SIG-M5 treated with dmso at 0.1 percent for 504 hours (cell line): ENCODE measurements around the gene GNMT.

Experiments used
- DNase-seq: peaks from one replicate; lab custom pipeline; 2025; ENCODE audit not compliant: unreplicated experiment; lab: John Stamatoyannopoulos, UW

GNMT gene

GRCh38 chr6:42960243-42961019, at the start of gene GNMT:
Gene GNMT (plus strand): TSS chr6:42960754. CDS start chr6:42960768, 14 bp downstream.
- DNase-seq, result no peak

GRCh38 chr6:42911171-42912021, 49.2 kb upstream of the GNMT start:
- no peak for DNase-seq

GRCh38 chr6:42914546-42914945, 46.0 kb upstream of the GNMT start:
- DNase-seq, result no peak

GRCh38 chr6:42915732-42916131, 44.8 kb upstream of the GNMT start, which contains the start of gene PTCRA:
Gene PTCRA (plus strand): TSS chr6:42916053. CDS start chr6:42916070, 17 bp downstream.
- no peak for DNase-seq

GRCh38 chr6:42916288-42916687, 44.3 kb upstream of the GNMT start:
- no peak for DNase-seq

GRCh38 chr6:42921801-42922200, 38.8 kb upstream of the GNMT start:
- no peak for DNase-seq

GRCh38 chr6:42923666-42924065, 36.9 kb upstream of the GNMT start:
- peak; percentile 83 for DNase-seq

GRCh38 chr6:42925248-42925857, 35.2 kb upstream of the GNMT start:
- DNase-seq, result no peak

GRCh38 chr6:42928986-42929820, 31.4 kb upstream of the GNMT start, which contains the start of gene CNPY3:
Gene CNPY3 (plus strand): TSS chr6:42929480. CDS start chr6:42929571, 91 bp downstream.
- peak; percentile 98 for DNase-seq

- DNase-seq, result peak; percentile 99
These were observed 30.7 kb upstream of the GNMT start for GRCh38 chr6:42929821-42930360.

- DNase-seq, result no peak
These were observed 28.1 kb upstream of the GNMT start for GRCh38 chr6:42932412-42932811.

- DNase-seq, result peak; percentile 90
These were observed 27.3 kb upstream of the GNMT start for GRCh38 chr6:42933205-42933604.

- peak; percentile 20 for DNase-seq
These were observed 25.2 kb upstream of the GNMT start for GRCh38 chr6:42935322-42935721.

GRCh38 chr6:42936398-42936797, 24.2 kb upstream of the GNMT start:
- DNase-seq, result no peak

GRCh38 chr6:42937548-42938427, 22.8 kb upstream of the GNMT start:
- DNase-seq, result no peak

- no peak for DNase-seq
These were observed 22.1 kb upstream of the GNMT start for GRCh38 chr6:42938428-42938796.

- no peak for DNase-seq
These were observed 21.4 kb upstream of the GNMT start for GRCh38 chr6:42938987-42939809.

- DNase-seq, result no peak
These were observed 20.8 kb upstream of the GNMT start for GRCh38 chr6:42939810-42940167.
